ENCODE measurements around the gene CLDN9. TPM values are rescaled to one million over a fixed set of nuclear protein-coding genes. Genes with fewer than 3 reads are reported as not detected.

CLDN9 gene
- total RNA-seq, 1 experiment from 2014 or later, result 1.3 TPM

DNA sequence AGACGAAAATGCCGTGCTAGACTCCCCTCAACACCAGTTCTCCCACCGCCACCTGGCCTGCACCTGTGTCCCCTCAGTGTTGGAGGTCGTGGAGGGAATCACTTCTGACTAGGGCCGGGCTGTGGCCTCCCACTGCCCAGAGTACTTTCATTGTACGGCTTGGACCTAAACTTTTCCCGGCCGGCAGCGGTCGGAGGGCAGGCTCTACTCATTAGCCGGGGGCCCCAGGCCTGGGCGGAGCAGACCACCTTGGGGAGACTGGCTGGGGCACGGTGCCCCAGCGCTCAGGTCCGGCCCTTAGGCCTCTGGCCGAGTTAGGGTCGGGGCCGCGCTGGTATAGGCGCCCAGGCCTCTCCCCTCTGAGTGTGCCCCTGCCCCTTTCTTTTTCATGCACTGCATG is 4.6 kb downstream of the CLDN9 start:
- TF ChIP-seq, protein P1, sequence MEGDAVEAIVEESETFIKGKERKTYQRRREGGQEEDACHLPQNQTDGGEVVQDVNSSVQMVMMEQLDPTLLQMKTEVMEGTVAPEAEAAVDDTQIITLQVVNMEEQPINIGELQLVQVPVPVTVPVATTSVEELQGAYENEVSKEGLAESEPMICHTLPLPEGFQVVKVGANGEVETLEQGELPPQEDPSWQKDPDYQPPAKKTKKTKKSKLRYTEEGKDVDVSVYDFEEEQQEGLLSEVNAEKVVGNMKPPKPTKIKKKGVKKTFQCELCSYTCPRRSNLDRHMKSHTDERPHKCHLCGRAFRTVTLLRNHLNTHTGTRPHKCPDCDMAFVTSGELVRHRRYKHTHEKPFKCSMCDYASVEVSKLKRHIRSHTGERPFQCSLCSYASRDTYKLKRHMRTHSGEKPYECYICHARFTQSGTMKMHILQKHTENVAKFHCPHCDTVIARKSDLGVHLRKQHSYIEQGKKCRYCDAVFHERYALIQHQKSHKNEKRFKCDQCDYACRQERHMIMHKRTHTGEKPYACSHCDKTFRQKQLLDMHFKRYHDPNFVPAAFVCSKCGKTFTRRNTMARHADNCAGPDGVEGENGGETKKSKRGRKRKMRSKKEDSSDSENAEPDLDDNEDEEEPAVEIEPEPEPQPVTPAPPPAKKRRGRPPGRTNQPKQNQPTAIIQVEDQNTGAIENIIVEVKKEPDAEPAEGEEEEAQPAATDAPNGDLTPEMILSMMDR (conservative IDR thresholded peaks at IDR 0.05), result no peak
- WGBS (ENCODE audit: extremely low coverage, insufficient read length, low lambda C conversion rate), result no CpG with 5 or more reads among the region's 20 CpGs
- Histone ChIP-seq H4K8ac (replicated peaks; ENCODE audit: insufficient read length, low read depth, low read length) (no peak overlapping the region), H3K4me1 (ENCODE audit: insufficient read depth, low read length) (peaks cover 2% of the 10 kb centered on the region; the same call in 1 of the 2 replicates), H2BK12ac (ENCODE audit: insufficient read length, low read depth, low read length) (no peak overlapping the region), H4K20me1 (ENCODE audit: control insufficient read depth, insufficient read depth, insufficient read length) (no peaks in the 10 kb centered on the region), H3T11ph (ENCODE audit: low read length) (no peak overlapping the region), H3K14ac (ENCODE audit: insufficient read depth, low read length) (peak overlapping the region; percentile 65; the same call in 1 of the 2 replicates), H3K27ac (ENCODE audit: insufficient read length, low read depth, low read length) (no peak overlapping the region), H2BK20ac (ENCODE audit: low read depth, low read length, poor library complexity, severe bottlenecking) (no peak overlapping the region), H3K18ac (ENCODE audit: insufficient read length, low read depth, low read length) (peak overlapping the region; percentile 58), H3K9me3 (ENCODE audit: control insufficient read depth, low read depth, low read length) (no peaks in the 10 kb centered on the region), H4K5ac (ENCODE audit: insufficient read length, low read depth, low read length) (no peak overlapping the region), H3K56ac (ENCODE audit: insufficient read length, low read depth, low read length) (no peak overlapping the region), H2AFZ (ENCODE audit: low read length) (no peak overlapping the region), H4K91ac (ENCODE audit: insufficient read length, low read depth, low read length) (no peak overlapping the region), H2BK5ac (ENCODE audit: insufficient read length, low read length) (no peak overlapping the region), H3K79me1 (ENCODE audit: insufficient read depth, low read depth, low read length, poor library complexity, severe bottlenecking) (no peaks in the 10 kb centered on the region), H3K27me3 (ENCODE audit: insufficient read depth, low read length) (no peaks in the 10 kb centered on the region), H3K4me2 (ENCODE audit: insufficient read depth, insufficient read length, low read length) (peak overlapping the region; percentile 81), H3K23me2 (ENCODE audit: insufficient read length, low read depth, low read length, poor library complexity, severe bottlenecking) (peaks cover 28% of the 10 kb centered on the region), H3K9ac (ENCODE audit: extremely low read depth, insufficient read length, low read length) (peak overlapping the region; percentile 79), H3K79me2 (ENCODE audit: insufficient read depth, low read length) (peaks cover 9% of the 10 kb centered on the region; the same call in 1 of the 2 replicates), H3K23ac (ENCODE audit: insufficient read length, low read depth, low read length) (no peak overlapping the region), H3K4ac (ENCODE audit: low read depth, low read length) (no peak overlapping the region; the same call in 1 of the 2 replicates), H2AK5ac (ENCODE audit: insufficient read length, low read length) (no peak overlapping the region), H2BK120ac (ENCODE audit: low read depth, low read length, poor library complexity, severe bottlenecking) (no peak overlapping the region), H2BK15ac (ENCODE audit: low read depth, low read length) (no peak overlapping the region)
- DNase-seq, result no peak
- peaks cover 24 to 44% (median 30%) of the 10 kb centered on the region in 3 experiments for H3K36me3 Mint-ChIP-seq (ENCODE audit: insufficient read depth in 1 of 3, low read depth in 3 of 3)
- peaks cover 10% of the 10 kb centered on the region for H3K27me3 Mint-ChIP-seq (ENCODE audit: low read depth)
- peaks cover 49 to 74% of the 10 kb centered on the region in 2 experiments for H3K4me1 Mint-ChIP-seq
- H3K4me3 Mint-ChIP-seq, result peak overlapping the region; percentile 91 to 96
- H3K27ac Mint-ChIP-seq, result peak overlapping the region; percentile 90 to 97 (median 91)
- no peaks in the 10 kb centered on the region; a peak in 2 of 5 replicates for H3K9me3 Mint-ChIP-seq
